ENCODE measurements around the gene SLC26A4. TPM values are rescaled to one million over a fixed set of nuclear protein-coding genes. Genes with fewer than 3 reads are reported as not detected.

The SLC26A4 gene
- total and polyA plus RNA-seq, 10 of the 15 experiments (the other 5 are each of a cell fraction or from before 2014, with no cell fraction given) = 0.01 to 0.18 (median 0.08) TPM; not detected in 5

- Histone ChIP-seq H2AFZ (ENCODE audit: control insufficient read depth, low read depth, low read length) (no peak overlapping the region), H3K9ac (ENCODE audit: control insufficient read depth, insufficient read depth, low read length) (no peak overlapping the region), H3K27ac (ENCODE audit: control insufficient read depth, insufficient read depth) (no peak overlapping the region), H3K79me2 (ENCODE audit: control insufficient read depth, insufficient read depth, low read length) (no peaks in the 10 kb centered on the region), H3K4me2 (ENCODE audit: control insufficient read depth, insufficient read depth) (no peak overlapping the region), H3K4me3 (no peak overlapping the region), H3K27me3 (replicated peaks in 1 of 2; ENCODE audit: control insufficient read depth in 2 of 2, insufficient read depth in 2 of 2, low read length in 1 of 2) (no peaks in the 10 kb centered on the region), H3K36me3 (ENCODE audit: control insufficient read depth in 2 of 2, insufficient read depth in 2 of 2, low read length in 1 of 2) (peaks cover 2 to 3% of the 10 kb centered on the region in 2 experiments; a peak in 3 of 4 replicates), H3K9me3 (replicated peaks; ENCODE audit: control insufficient read depth, insufficient read depth, low read length) (no peaks in the 10 kb centered on the region), H3K4me1 (ENCODE audit: control insufficient read depth, insufficient read depth, low read length) (no peaks in the 10 kb centered on the region), H4K20me1 (ENCODE audit: control insufficient read depth, insufficient read depth) (no peaks in the 10 kb centered on the region)
- no peak for ATAC-seq
- ChIA-PET CTCF (interaction anchor here (0.7 kb wide), 1 partner anchor 113 kb away, joined by 3 read pairs; no protein-coding TSS in a partner anchor), RAD21 (ENCODE audit: unreplicated experiment) (no interaction called here), POLR2A (no interaction called here), SMC1A (ENCODE audit: uncharacterized antibody, unreplicated experiment) (no interaction called here)
- no peak for DNase-seq (ENCODE audit: low read depth, low spot score)
- BruUV-seq (replicated peaks) = no TSS peak
- in situ Hi-C loops (cut with MboI) (no loop called here), intact Hi-C loops (cut with micrococcal nuclease; ENCODE audit: unreplicated experiment) (no loop called here)
- TF ChIP-seq EZH2 (IDR thresholded peaks at IDR 0.05; ENCODE audit: borderline replicate concordance, control insufficient read depth, low read depth, low read length) = no peak
- TF ChIP-seq BCL3 (IDR thresholded peaks at IDR 0.05; ENCODE audit: borderline replicate concordance, insufficient read depth, low read depth, low read length, poor library complexity, severe bottlenecking) = no peak
- no peak for TF ChIP-seq IKZF2 (IDR thresholded peaks at IDR 0.05)
- TF ChIP-seq SREBF1 (IDR thresholded peaks at IDR 0.05; ENCODE audit: low read length) = no peak
- no peak for TF ChIP-seq TCF7 (IDR thresholded peaks at IDR 0.05; ENCODE audit: borderline replicate concordance)
- TF ChIP-seq YY1 (IDR thresholded peaks at IDR 0.05; ENCODE audit: low read depth, low read length) = no peak
- no peak for TF ChIP-seq ZSCAN29 (IDR thresholded peaks at IDR 0.05)
- TF ChIP-seq FOXM1 (IDR thresholded peaks at IDR 0.05; ENCODE audit: low read depth, low read length) = no peak
- no peak for TF ChIP-seq SMARCA5 (IDR thresholded peaks at IDR 0.05)
- no peak for TF ChIP-seq EGR1 (IDR thresholded peaks at IDR 0.05; ENCODE audit: borderline replicate concordance in 1 of 2, low read depth in 2 of 2, low read length in 2 of 2)
- TF ChIP-seq CBX3 (IDR thresholded peaks at IDR 0.05; ENCODE audit: borderline replicate concordance, low read depth) = no peak
- no peak for TF ChIP-seq RFX5 (IDR thresholded peaks at IDR 0.05; ENCODE audit: low read depth, low read length)
- no peak for TF ChIP-seq ZNF622 (IDR thresholded peaks at IDR 0.05)
- no peak for TF ChIP-seq ATF2 (IDR thresholded peaks at IDR 0.05; ENCODE audit: low read length)
- no peak for FAIRE-seq
These were observed 46.2 kb upstream of the SLC26A4 start for GRCh38 chr7:107614425-107614824.
